Body of pancreas (tissue), 4 donors: Measurements from ENCODE around the gene MROH2A.

Experiments
- POLR2A ChIP-seq, 3 donors: fragments of 450-650 bp; IDR thresholded peaks; one replicate each; pipeline ENCODE4 v1.6.1; 2016; ENCODE audit warnings: antibody characterized with exemption in 3 of 3, mild to moderate bottlenecking in 2 of 3
- TF ChIP-seq, protein P1 (sequence below), 7 experiments: fragments of 450-650 bp in 4 of 7; fragments of 200-600 bp in 3 of 7; sonication (generic) in 3 of 7; IDR thresholded peaks; one replicate each; pipeline ENCODE4 v1.5.1; 2016 to 2019; ENCODE audit warnings: antibody characterized with exemption in 7 of 7

DNA sequence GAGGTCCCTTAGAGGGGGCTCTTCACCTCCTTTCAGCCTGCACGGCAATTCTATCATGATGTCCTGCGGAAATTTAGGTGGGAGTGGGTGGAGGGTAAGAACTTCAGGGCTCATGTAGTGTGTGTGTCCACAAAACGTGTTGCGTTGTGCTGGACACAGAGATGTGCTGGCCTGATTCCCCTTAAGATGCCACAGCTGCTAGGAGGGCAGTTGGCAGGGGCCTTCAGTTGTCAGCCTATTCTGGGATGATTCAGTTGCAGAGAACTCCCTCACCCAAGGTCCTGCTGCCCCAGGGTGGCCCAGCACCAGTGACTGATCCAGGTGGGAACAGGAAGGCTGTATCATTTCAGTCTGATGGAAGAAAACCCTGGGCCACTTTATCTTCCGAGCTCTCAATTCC, 77.2 kb downstream of the MROH2A start:
- TF ChIP-seq, protein P1, sequence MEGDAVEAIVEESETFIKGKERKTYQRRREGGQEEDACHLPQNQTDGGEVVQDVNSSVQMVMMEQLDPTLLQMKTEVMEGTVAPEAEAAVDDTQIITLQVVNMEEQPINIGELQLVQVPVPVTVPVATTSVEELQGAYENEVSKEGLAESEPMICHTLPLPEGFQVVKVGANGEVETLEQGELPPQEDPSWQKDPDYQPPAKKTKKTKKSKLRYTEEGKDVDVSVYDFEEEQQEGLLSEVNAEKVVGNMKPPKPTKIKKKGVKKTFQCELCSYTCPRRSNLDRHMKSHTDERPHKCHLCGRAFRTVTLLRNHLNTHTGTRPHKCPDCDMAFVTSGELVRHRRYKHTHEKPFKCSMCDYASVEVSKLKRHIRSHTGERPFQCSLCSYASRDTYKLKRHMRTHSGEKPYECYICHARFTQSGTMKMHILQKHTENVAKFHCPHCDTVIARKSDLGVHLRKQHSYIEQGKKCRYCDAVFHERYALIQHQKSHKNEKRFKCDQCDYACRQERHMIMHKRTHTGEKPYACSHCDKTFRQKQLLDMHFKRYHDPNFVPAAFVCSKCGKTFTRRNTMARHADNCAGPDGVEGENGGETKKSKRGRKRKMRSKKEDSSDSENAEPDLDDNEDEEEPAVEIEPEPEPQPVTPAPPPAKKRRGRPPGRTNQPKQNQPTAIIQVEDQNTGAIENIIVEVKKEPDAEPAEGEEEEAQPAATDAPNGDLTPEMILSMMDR (IDR thresholded peaks at IDR 0.05): no peak
- no peak for TF ChIP-seq POLR2A (IDR thresholded peaks at IDR 0.05)
